ENCODE data around the gene GAB1.

The GAB1 gene

GRCh38 chr4:143473334-143474126, 136.9 kb downstream of the GAB1 start:
- no peak overlapping the region for H3K4me3 ChIP-seq (ENCODE audit: low read depth, low read length)
- TF ChIP-seq, protein P1, sequence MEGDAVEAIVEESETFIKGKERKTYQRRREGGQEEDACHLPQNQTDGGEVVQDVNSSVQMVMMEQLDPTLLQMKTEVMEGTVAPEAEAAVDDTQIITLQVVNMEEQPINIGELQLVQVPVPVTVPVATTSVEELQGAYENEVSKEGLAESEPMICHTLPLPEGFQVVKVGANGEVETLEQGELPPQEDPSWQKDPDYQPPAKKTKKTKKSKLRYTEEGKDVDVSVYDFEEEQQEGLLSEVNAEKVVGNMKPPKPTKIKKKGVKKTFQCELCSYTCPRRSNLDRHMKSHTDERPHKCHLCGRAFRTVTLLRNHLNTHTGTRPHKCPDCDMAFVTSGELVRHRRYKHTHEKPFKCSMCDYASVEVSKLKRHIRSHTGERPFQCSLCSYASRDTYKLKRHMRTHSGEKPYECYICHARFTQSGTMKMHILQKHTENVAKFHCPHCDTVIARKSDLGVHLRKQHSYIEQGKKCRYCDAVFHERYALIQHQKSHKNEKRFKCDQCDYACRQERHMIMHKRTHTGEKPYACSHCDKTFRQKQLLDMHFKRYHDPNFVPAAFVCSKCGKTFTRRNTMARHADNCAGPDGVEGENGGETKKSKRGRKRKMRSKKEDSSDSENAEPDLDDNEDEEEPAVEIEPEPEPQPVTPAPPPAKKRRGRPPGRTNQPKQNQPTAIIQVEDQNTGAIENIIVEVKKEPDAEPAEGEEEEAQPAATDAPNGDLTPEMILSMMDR (IDR thresholded peaks at IDR 0.05; ENCODE audit: control insufficient read depth, extremely low read depth, insufficient read depth): no peak

DNA sequence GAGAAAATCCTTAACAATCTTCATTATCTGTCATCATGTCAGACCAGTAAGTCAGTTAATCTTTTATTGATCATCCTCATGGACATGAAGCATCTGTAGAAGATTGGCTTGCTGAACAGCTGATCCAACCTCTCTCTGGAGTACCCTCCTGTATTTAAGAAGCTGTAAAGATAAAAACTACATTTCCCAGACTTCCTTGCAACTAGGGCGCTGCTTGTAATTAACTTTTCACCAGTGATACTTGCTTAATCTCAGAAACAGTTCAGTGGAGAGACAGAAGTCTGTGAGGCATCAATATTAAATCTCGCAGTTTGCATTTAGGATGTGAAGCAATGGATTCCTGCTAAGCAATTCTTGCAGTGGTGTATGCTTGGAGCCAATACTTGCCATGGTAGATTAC, 140.8 kb downstream of the GAB1 start:
- no peak overlapping the region for H3K4me3 ChIP-seq (ENCODE audit: low read depth, low read length)
- TF ChIP-seq, protein P1 (IDR thresholded peaks at IDR 0.05; ENCODE audit: control insufficient read depth, extremely low read depth, insufficient read depth): no peak
- no peak for DNase-seq (ENCODE audit: low read depth)

More at GRCh38 chr4:143473334-143474126, 136.9 kb downstream of the GAB1 start:
- peak; percentile 17 for DNase-seq (ENCODE audit: low read depth)

DNA sequence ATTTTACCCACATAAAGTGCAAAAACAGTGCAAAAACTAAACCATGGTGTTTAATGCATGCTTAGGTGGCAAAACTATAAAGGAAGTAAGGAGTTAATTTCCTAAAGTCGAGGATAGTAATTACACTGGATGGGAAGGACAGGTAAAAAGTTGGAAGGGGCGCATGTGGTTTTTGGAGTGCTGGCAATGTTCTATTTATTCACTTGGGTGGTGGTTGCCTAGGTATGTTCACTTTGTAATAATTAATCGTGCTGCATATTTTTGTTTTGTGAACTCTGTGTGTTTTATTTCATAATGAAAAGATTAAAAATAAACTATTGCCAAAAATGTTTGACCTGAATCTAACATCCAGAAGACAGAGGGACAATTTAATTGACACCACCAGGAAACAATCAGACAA, 144.7 kb downstream of the GAB1 start:
- TF ChIP-seq, protein P1 (IDR thresholded peaks at IDR 0.05; ENCODE audit: control insufficient read depth, extremely low read depth, insufficient read depth): no peak
- DNase-seq (ENCODE audit: low read depth): no peak
- H3K4me3 ChIP-seq (ENCODE audit: low read depth, low read length): no peak overlapping the region

DNA sequence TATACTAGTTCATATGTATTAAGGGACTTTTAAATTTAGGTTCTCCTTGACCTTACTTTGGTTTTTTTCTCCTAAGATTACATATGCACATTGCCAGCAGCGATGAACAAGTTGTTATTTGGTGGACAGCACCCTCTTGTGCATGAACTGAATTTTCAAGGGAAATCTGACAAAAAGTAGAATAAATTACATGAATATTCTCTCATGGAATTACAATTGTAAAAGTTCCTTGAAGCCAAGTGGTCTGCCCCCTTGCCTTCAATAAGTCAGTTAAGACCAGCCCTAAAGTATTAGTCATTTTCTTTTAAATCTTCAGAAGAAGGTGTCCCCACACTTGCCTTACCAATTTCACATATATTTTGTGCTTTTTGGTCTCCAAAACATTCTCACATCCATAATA, 146.2 kb downstream of the GAB1 start:
- TF ChIP-seq, protein P1 (IDR thresholded peaks at IDR 0.05; ENCODE audit: control insufficient read depth, extremely low read depth, insufficient read depth): peak; percentile 66
- H3K4me3 ChIP-seq (ENCODE audit: low read depth, low read length): no peak overlapping the region
- peak; percentile 31 for DNase-seq (ENCODE audit: low read depth)

GRCh38 chr4:143486314-143486713, 149.6 kb downstream of the GAB1 start:
- TF ChIP-seq, protein P1 (IDR thresholded peaks at IDR 0.05; ENCODE audit: control insufficient read depth, extremely low read depth, insufficient read depth): no peak
- H3K4me3 ChIP-seq (ENCODE audit: low read depth, low read length): no peak overlapping the region
- no peak for DNase-seq (ENCODE audit: low read depth)

- H3K4me3 ChIP-seq (ENCODE audit: low read depth, low read length): no peak overlapping the region
- no peak for DNase-seq (ENCODE audit: low read depth)
- TF ChIP-seq, protein P1 (IDR thresholded peaks at IDR 0.05; ENCODE audit: control insufficient read depth, extremely low read depth, insufficient read depth): no peak
These were observed 152.0 kb downstream of the GAB1 start for GRCh38 chr4:143488687-143489086.

DNA sequence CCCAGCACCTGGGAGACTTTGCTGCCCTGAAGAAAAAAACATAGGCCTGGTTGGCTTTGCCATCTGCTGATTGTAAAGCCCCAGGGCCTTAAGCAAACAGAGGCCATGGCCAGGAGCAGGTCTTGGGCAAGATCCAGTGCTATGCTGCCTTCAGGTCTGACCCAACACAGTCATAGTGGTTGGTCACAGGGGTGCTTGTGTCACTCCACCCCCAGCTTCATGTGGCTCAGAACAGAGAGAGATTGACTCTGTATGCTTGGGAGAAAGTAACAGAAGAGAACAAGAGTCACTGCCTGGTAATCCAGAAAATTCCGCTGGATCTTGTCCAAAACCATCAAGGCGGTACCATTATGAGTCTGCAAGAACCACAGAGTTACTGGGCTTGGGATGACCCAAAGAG, 152.4 kb downstream of the GAB1 start:
- DNase-seq (ENCODE audit: low read depth): no peak
- TF ChIP-seq, protein P1 (IDR thresholded peaks at IDR 0.05; ENCODE audit: control insufficient read depth, extremely low read depth, insufficient read depth): no peak
- no peak overlapping the region for H3K4me3 ChIP-seq (ENCODE audit: low read depth, low read length)

Data from LNCaP clone FGC (cell line).